Liver (tissue), 9 donors: ENCODE results near the gene IL11RA. TPM values are rescaled to one million over a fixed set of nuclear protein-coding genes. Genes with fewer than 3 reads are reported as not detected.

ENCODE experiments used
- DNase-seq: peaks from one replicate; pipeline ENCODE4 v3.0.0-alpha.2; 2017; ENCODE audit warnings: low spot score
- H3K27ac ChIP-seq, 2 donors: one replicate each; pipeline ENCODE4 v1.7.0; 2013; ENCODE audit warnings: inconsistent platforms in 2 of 2, low read length in 2 of 2, control low read depth in 1 of 2, low read depth in 1 of 2, mild to moderate bottlenecking in 1 of 2
- H3K27me3 ChIP-seq, 4 donors: one replicate each; pipeline versions ENCODE4 v1.6.1 to v1.7.0; 2013; ENCODE audit warnings: low read length in 3 of 4, inconsistent platforms in 1 of 4, mild to moderate bottlenecking in 1 of 4, moderate library complexity in 1 of 4; ENCODE audit not compliant: control insufficient read depth in 4 of 4, insufficient read depth in 4 of 4
- H3K36me3 ChIP-seq, 4 donors: one replicate each; pipeline versions ENCODE4 v1.6.1 to v1.7.0; 2013; ENCODE audit warnings: low read length in 3 of 4, mild to moderate bottlenecking in 3 of 4, low read depth in 1 of 4, moderate library complexity in 1 of 4; ENCODE audit not compliant: control insufficient read depth in 4 of 4, insufficient read depth in 3 of 4
- H3K4me1 ChIP-seq, 4 donors: one replicate each; pipeline versions ENCODE4 v1.6.1 to v1.7.0; 2013; ENCODE audit warnings: low read length in 3 of 4, mild to moderate bottlenecking in 3 of 4, moderate library complexity in 1 of 4; ENCODE audit not compliant: control insufficient read depth in 4 of 4, insufficient read depth in 4 of 4
- H3K4me3 ChIP-seq, 3 donors: one replicate each; pipeline versions ENCODE4 v1.6.1 to v1.7.0; 2013; ENCODE audit warnings: low read length in 3 of 3, control low read depth in 1 of 3, low read depth in 1 of 3, mild to moderate bottlenecking in 1 of 3
- H3K9ac ChIP-seq, 2 donors: one replicate each; pipeline ENCODE4 v1.7.0; 2013; ENCODE audit warnings: low read length in 2 of 2, mild to moderate bottlenecking in 2 of 2, moderate library complexity in 2 of 2, control low read depth in 1 of 2, low read depth in 1 of 2
- H3K9me3 ChIP-seq, 4 donors: one replicate each; pipeline versions ENCODE4 v1.6.1 to v1.7.0; 2013; ENCODE audit warnings: low read length in 3 of 4; ENCODE audit not compliant: control insufficient read depth in 4 of 4
- CTCF ChIP-seq: fragments of 150-350 bp; IDR thresholded peaks from 2 replicates; pipeline ENCODE4 v1.5.1; 2017; ENCODE audit warnings: improper control_type of control experiment, low read depth, low read length; ENCODE audit not compliant: missing input control
- EGR1 ChIP-seq, 2 donors: IDR thresholded peaks; 2 replicates each; pipeline ENCODE4 v1.6.1; 2016 to 2018; ENCODE audit warnings: antibody characterized with exemption in 2 of 2, low read depth in 2 of 2
- FOXA1 ChIP-seq: IDR thresholded peaks from 2 replicates; pipeline ENCODE4 v1.6.1; 2016; ENCODE audit warnings: antibody characterized with exemption
- FOXA2 ChIP-seq: IDR thresholded peaks from 2 replicates; pipeline ENCODE4 v1.6.1; 2016; ENCODE audit warnings: antibody characterized with exemption
- GABPA ChIP-seq, 2 donors: IDR thresholded peaks in 1 of 2; conservative IDR thresholded peaks in 1 of 2; 2 replicates each; pipeline ENCODE4 v1.6.1; 2016; ENCODE audit warnings: antibody characterized with exemption in 2 of 2, mild to moderate bottlenecking in 1 of 2, moderate library complexity in 1 of 2
- HNF4A ChIP-seq, 2 donors: conservative IDR thresholded peaks; 2 replicates each; pipeline ENCODE4 v1.6.1; 2016; ENCODE audit warnings: antibody characterized with exemption in 2 of 2, mild to moderate bottlenecking in 2 of 2
- HNF4G ChIP-seq: IDR thresholded peaks from 2 replicates; pipeline ENCODE4 v1.6.1; 2016; ENCODE audit warnings: antibody characterized with exemption
- JUND ChIP-seq, 2 donors: IDR thresholded peaks; 2 replicates each; pipeline ENCODE4 v1.6.1; 2016; ENCODE audit warnings: antibody characterized with exemption in 2 of 2
- NR2F2 ChIP-seq: IDR thresholded peaks from 2 replicates; pipeline ENCODE4 v1.6.1; 2016; ENCODE audit warnings: antibody characterized with exemption
- RAD21 ChIP-seq, 2 donors: IDR thresholded peaks; 2 replicates each; pipeline ENCODE4 v1.6.1; 2016; ENCODE audit warnings: antibody characterized with exemption in 2 of 2, mild to moderate bottlenecking in 2 of 2
- RXRA ChIP-seq, 2 donors: IDR thresholded peaks; 2 replicates each; pipeline ENCODE4 v1.6.1; 2017 to 2018; ENCODE audit warnings: antibody characterized with exemption in 2 of 2, mild to moderate bottlenecking in 1 of 2
- SP1 ChIP-seq: IDR thresholded peaks from 2 replicates; pipeline ENCODE4 v1.6.1; 2018; ENCODE audit warnings: antibody characterized with exemption, mild to moderate bottlenecking
- TAF1 ChIP-seq: conservative IDR thresholded peaks from 2 replicates; pipeline ENCODE4 v1.6.1; 2016; ENCODE audit warnings: antibody characterized with exemption, mild to moderate bottlenecking
- YY1 ChIP-seq: IDR thresholded peaks from 2 replicates; pipeline ENCODE4 v1.6.1; 2016; ENCODE audit warnings: antibody characterized with exemption, mild to moderate bottlenecking
- WGBS: extraction: QIAGEN DNeasy Blood & Tissue Kit; methylation state at CpG from one replicate; pipeline ENCODE4 v1.1.7; 2013; 5-methylcytosine and 5-hydroxymethylcytosine counted together
- polyA plus RNA-seq, 2 donors: library from polyadenylated mRNA; stranded (reverse) in 1 of 2; unstranded in 1 of 2; fragments of 200-250 nt in 1 of 2; fragments of >200 nt in 1 of 2; fragmentation: Nextera tagmentation in 1 of 2; extraction: Ambion mirVana in 1 of 2; gene quantifications; one replicate each; pipeline versions ENCODE4 v1.2.1 to v1.2.3, GENCODE V29; 2013 to 2015
- total RNA-seq, 2 donors: library from RNA; depleted of rRNA; stranded (reverse); fragments of >200 nt; gene quantifications; one replicate each; pipeline ENCODE4 v1.2.3, GENCODE V29; 2014
- TF ChIP-seq, protein P1 (sequence below): IDR thresholded peaks from 2 replicates; pipeline ENCODE4 v1.6.1; 2016; ENCODE audit warnings: antibody characterized with exemption
- TF ChIP-seq, protein P2 (sequence below): IDR thresholded peaks from 2 replicates; pipeline ENCODE4 v1.6.1; 2016; ENCODE audit warnings: antibody characterized with exemption, mild to moderate bottlenecking
- TF ChIP-seq, protein P3 (sequence below): IDR thresholded peaks from 2 replicates; pipeline ENCODE4 v1.6.1; 2016; ENCODE audit warnings: antibody characterized with exemption
- TF ChIP-seq, protein P4 (sequence below): IDR thresholded peaks from 2 replicates; pipeline ENCODE4 v1.6.1; 2016; ENCODE audit warnings: antibody characterized with exemption
- donor health status: healthy.
- donor health status: healthy.
- donor health status: healthy.
- donor health status: healthy.
- donor health status: healthy.

Gene IL11RA
- total and polyA plus RNA-seq, 4 donors: 10.0 to 35.3 (median 14.7) TPM

DNA sequence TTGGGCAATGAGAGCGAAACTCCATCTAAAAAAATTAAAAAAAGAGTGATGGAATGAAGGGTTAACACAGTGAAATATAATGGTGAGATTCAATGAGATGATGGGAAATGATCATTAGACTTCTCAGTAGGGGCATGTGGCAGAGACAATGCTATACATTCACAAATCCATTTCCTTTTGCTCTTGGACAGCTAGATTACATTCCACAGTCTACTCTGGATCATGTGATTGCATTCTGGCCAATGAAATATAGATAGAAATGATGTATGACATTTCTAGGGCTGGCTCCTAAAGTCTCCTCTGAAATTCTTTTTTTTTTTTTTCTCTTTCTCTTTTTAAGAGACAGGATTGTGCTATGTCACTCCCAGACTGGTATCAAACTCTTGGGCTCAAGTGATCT is 9.3 kb upstream of the IL11RA start:
- H3K27me3 ChIP-seq: no peaks in the 10 kb centered on the region
- H3K36me3 ChIP-seq: no peaks in the 10 kb centered on the region
- no peak overlapping the region for H3K4me3 ChIP-seq
- H3K9ac ChIP-seq: no peak overlapping the region
- 98% methylated on average over 1 of the region's 1 CpG for WGBS
- no peaks in the 10 kb centered on the region for H3K9me3 ChIP-seq
- no peak overlapping the region for H3K27ac ChIP-seq
- H3K4me1 ChIP-seq: peaks cover 18 to 54% (median 44%) of the 10 kb centered on the region in 4 donors
- no peak for DNase-seq
- TF ChIP-seq TAF1 (no peak), EGR1 (IDR thresholded peaks at IDR 0.05; ENCODE audit: low read depth in 2 of 2) (no peak), JUND (IDR thresholded peaks at IDR 0.05) (no peak), SP1 (no peak), RXRA (IDR thresholded peaks at IDR 0.05) (no peak), YY1 (no peak), FOXA1 (no peak), GABPA (IDR thresholded peaks at IDR 0.05 in 1 of 2, conservative IDR thresholded peaks at IDR 0.05 in 1 of 2) (no peak), NR2F2 (no peak), RAD21 (IDR thresholded peaks at IDR 0.05) (no peak), CTCF (no peak), HNF4G (no peak), HNF4A (conservative IDR thresholded peaks at IDR 0.05) (no peak), FOXA2 (no peak)
- TF ChIP-seq, protein P1, sequence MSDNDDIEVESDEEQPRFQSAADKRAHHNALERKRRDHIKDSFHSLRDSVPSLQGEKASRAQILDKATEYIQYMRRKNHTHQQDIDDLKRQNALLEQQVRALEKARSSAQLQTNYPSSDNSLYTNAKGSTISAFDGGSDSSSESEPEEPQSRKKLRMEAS: no peak
- TF ChIP-seq, protein P2, sequence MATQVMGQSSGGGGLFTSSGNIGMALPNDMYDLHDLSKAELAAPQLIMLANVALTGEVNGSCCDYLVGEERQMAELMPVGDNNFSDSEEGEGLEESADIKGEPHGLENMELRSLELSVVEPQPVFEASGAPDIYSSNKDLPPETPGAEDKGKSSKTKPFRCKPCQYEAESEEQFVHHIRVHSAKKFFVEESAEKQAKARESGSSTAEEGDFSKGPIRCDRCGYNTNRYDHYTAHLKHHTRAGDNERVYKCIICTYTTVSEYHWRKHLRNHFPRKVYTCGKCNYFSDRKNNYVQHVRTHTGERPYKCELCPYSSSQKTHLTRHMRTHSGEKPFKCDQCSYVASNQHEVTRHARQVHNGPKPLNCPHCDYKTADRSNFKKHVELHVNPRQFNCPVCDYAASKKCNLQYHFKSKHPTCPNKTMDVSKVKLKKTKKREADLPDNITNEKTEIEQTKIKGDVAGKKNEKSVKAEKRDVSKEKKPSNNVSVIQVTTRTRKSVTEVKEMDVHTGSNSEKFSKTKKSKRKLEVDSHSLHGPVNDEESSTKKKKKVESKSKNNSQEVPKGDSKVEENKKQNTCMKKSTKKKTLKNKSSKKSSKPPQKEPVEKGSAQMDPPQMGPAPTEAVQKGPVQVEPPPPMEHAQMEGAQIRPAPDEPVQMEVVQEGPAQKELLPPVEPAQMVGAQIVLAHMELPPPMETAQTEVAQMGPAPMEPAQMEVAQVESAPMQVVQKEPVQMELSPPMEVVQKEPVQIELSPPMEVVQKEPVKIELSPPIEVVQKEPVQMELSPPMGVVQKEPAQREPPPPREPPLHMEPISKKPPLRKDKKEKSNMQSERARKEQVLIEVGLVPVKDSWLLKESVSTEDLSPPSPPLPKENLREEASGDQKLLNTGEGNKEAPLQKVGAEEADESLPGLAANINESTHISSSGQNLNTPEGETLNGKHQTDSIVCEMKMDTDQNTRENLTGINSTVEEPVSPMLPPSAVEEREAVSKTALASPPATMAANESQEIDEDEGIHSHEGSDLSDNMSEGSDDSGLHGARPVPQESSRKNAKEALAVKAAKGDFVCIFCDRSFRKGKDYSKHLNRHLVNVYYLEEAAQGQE: no peak
- TF ChIP-seq, protein P3, sequence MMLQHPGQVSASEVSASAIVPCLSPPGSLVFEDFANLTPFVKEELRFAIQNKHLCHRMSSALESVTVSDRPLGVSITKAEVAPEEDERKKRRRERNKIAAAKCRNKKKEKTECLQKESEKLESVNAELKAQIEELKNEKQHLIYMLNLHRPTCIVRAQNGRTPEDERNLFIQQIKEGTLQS: no peak
- TF ChIP-seq, protein P4, sequence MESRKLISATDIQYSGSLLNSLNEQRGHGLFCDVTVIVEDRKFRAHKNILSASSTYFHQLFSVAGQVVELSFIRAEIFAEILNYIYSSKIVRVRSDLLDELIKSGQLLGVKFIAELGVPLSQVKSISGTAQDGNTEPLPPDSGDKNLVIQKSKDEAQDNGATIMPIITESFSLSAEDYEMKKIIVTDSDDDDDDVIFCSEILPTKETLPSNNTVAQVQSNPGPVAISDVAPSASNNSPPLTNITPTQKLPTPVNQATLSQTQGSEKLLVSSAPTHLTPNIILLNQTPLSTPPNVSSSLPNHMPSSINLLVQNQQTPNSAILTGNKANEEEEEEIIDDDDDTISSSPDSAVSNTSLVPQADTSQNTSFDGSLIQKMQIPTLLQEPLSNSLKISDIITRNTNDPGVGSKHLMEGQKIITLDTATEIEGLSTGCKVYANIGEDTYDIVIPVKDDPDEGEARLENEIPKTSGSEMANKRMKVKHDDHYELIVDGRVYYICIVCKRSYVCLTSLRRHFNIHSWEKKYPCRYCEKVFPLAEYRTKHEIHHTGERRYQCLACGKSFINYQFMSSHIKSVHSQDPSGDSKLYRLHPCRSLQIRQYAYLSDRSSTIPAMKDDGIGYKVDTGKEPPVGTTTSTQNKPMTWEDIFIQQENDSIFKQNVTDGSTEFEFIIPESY: no peak
